GM21786 (cell line): ENCODE data around the gene HYAL2.

Experiments used
- ATAC-seq: cut with Tn5 transposase; IDR thresholded peaks from one replicate; pipeline ENCODE4 v1.9.1; 2021; ENCODE audit not compliant: unreplicated experiment

HYAL2 gene

GRCh38 chr3:50322386-50323091, at the start of gene HYAL2:
TSS of gene HYAL2 (minus strand) at chr3:50322745. CDS start at chr3:50320489, 2,256 bp downstream.
- ATAC-seq = no peak

DNA sequence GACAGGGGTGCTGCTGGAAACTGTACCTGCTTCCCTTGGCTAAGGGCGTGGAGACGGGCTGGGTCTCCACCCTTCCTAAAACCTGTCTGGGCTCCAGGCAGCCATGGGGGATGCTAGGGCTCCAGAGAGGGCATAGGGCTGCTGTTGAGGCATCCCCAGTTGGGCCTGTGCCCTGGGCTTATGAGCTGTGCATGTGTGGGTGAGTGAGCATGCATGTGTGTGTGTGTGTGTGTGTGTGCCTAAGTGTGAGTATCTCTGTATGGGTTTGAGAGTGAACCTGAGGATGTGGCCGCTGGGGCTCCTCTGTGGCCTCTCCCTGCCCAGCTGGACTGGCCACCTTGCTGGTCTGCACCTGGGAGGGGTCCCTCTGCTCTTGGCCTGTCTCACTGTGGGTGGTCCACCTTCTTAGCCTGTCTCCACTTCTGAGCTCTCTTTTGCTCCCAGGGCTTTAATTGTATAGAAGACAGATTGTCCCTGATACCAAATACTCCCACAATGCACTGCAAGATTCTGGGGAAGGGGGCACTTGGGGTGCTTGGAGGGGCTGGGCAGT, 48.7 kb upstream of the HYAL2 start:
- no peak for ATAC-seq

- no peak for ATAC-seq
Observed at GRCh38 chr3:50370594-50370993, 48.0 kb upstream of the HYAL2 start.

DNA sequence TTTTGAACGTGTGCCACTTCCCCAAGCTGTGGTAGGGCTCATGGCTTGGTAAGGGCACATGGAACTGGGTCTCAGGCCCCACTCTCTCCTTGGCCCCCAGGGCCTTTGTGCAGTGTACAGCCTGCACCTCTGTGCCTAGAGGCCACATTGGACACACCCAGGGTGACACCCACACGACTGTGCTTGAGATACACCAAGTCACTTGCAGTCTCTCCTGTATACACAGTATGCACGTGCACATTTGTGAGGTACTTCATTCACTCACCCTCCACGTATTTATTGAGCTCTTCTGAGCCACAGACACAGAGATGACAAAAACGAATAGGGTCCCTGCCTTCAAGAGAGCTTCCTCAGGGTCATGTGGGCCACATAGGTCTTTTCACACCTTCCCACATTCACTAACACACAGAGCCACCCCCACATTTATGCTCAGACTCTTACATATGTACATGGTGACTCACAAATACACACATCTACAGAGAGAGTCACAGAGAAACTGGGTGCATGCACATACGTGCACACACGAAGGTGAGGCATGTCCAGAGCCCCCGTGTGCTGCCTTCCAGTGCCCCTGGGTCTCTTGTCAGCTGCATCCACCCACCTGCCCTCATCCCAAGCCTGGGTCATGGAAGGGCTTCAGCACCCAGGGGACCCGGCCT, 46.6 kb upstream of the HYAL2 start:
- no peak for ATAC-seq

GRCh38 chr3:50365842-50366220, 43.3 kb upstream of the HYAL2 start:
- ATAC-seq = no peak

GRCh38 chr3:50365080-50365841, 42.7 kb upstream of the HYAL2 start:
- peak; percentile 87 for ATAC-seq

- no peak for ATAC-seq
Observed at GRCh38 chr3:50364573-50365079, 42.1 kb upstream of the HYAL2 start.

DNA sequence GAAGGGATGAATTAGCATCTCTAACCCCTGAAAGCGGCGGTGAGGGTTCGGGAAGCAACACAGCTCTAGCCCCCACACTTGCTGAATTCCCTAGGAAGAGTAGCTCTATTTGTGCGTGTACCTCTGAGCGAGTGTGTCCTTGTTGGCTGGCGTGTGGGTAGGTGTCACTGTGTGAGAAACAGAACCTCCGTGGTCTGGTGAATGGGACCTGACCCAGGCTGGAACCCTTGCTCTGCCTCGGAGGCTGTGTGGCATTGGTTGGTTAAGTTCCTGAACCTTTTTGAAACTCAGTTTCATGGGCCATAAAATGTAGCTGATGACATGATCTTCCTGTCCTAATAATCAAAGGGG, 37.2 kb upstream of the HYAL2 start:
- no peak for ATAC-seq

DNA sequence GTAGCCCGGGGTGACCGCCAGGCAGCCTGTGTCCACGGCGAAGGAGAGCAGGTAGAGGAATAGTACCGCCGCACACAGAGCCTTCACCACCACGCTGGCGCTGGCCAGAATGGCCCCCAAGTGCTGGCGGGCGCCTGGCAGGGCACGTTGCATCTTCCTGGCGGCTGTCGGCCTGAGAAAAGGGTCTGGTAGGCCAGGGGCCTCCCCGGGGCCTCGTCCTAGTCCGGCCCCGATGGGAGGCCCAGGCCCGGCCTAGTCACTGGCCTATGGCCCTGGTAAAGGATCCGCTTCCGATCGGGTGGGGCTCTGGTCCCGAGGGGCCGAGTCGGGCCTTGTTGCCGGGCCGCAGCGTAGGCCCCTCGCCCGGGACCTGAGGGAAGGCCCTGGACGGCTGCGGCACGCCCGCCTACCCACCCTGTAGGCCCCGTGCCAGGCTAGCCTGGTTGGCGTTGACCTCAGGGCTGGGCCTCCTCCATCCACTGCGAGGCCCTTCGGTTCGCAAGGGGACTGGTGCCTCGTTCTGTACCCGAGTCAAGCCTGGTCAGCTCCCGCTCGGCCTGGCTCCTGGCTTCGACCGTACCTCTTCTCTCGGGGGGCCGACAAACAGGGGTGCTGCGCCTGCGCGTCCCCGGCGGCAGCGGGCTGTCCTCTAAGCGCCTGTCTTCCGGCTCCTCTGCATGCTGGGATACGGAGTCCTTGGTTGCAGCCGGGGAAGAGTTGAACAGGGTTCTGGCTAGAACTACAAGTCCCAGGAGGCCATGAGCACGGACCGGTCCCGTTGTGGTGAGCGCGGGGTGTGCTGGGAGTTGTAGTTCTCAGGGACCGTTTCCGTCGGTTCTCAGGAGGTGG, 36.6 kb upstream of the HYAL2 start, which contains the start of gene TMEM115:
TMEM115 (minus strand) TSS at position 611 of the 849 bp plus-strand sequence; CDS start at position 153, 458 bp downstream.
- peak; percentile 99 for ATAC-seq

- no peak for ATAC-seq
Observed at GRCh38 chr3:50358355-50358910, 35.9 kb upstream of the HYAL2 start.

DNA sequence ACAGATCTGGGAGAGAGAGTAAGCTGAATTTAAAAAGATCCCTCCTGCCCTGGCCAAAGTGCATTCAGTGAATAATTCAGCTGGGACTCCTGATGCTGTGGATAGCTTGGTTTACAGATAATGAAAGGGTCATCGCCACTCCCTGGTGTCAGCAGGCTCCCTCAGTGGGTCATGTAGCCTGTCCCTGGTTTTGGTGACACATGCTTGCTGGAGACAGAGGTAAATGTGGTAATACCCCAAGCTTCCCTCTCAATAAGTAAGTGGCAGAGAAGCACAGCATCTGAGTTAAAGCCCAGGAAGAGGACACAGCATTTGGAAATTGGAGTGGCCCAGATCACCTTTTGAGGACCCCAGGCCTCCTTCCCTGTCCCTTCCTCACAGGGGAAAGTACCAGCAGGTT, 34.9 kb upstream of the HYAL2 start:
- ATAC-seq = no peak

GRCh38 chr3:50356553-50356952, 34.0 kb upstream of the HYAL2 start:
- ATAC-seq = no peak

DNA sequence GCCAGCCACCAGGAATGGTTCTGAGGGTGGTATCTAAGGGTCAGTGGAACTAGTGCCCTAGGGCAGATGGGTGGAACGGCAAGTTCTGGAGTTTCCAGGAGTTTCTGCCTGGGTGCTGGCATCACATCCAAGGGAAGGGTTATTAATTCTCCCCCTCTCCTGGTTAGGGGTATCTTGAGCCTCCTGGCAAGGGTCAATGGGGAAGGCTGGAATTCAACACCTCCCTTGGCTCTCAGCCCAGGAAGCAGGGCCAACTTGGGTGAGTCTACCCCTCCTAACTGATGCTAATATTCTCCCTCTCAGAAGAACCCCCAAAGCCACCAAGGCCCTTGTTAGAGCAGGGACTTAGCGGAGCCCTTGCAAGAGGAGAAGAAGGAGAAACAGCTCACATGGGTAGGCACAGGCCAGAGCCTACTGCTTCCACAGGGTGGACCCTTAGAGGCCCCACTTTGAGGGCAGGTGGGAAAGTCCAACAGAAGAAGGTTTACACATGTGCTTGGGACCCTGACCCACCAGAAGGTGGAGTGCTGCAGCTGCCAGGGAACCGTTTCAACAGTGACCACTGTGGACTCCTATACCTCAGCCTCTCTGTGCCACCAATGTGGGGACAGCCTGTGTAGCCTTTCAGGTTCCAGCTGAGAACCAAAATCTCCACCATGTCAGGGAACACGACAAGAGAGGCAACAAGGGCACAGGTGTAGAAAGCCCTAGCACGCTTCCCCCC, 33.4 kb upstream of the HYAL2 start:
- ATAC-seq = no peak

DNA sequence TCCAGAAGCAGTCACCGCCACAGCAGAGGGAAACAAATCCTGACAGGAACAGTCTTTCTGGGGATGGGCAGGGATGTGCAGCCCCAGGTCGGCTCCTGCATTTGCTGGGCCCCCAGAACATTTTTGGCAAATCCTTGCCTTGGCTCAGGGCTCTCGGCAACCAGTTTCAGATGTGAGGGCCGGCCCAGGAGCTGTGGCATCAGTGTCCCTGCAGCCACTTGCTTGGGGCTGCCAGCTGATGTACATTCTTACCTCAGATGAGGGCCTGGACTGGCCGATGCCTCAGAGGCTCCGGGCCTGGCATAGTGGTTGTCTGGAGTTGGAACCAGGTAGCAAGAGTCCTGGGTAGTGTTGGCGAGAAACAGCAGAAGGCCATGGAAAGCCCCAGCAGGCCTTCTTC, 32.3 kb upstream of the HYAL2 start:
- ATAC-seq = no peak

DNA sequence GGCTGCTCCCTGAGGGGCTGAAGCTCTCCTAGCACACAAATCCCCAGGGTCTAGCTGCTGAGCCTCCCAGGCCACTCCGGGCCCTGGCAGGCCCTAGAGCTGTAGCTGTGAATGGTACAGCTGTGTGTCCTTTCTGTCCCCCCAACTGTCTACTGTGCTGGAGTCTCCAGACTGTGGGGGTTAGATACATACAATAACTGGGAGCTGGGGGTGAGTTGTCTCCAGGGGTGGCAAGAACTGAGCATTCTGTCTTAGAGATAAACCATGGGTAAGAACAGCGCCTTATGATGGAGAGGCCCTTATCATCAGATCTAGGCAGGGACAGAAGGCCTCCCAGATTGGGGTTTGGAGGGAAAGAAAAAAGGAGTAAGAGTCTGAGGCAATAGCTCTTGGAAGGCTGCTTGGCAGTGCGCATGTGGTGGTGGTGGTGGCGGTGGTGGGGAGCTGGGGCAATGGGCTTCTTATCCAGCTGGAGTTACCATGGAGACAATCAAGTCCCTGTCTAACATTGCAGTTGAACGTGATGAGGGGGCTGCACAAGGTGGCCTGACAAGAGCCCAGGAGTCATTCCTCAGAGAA, 31.7 kb upstream of the HYAL2 start:
- ATAC-seq = no peak

GRCh38 chr3:50353245-50354004, 30.9 kb upstream of the HYAL2 start:
- ATAC-seq = no peak

DNA sequence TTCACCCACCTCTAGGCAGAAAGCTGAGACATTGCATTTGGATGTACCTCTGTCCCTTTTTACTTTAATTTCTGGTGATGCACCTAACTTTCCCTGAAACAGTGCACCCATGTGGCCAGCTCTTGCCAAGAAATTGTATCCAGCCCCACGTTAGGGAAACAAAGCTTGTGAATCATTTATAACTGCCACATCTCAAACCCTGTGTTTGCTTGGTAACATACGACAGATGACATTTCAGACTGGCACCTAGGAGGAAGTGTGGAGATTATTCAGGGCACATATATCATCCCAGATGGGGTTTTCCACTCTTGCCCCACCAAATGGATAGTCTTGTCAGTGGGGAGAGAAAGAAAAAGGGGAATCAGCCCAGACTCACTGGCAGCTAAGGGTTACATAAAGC, 30.2 kb upstream of the HYAL2 start:
- no peak for ATAC-seq

DNA sequence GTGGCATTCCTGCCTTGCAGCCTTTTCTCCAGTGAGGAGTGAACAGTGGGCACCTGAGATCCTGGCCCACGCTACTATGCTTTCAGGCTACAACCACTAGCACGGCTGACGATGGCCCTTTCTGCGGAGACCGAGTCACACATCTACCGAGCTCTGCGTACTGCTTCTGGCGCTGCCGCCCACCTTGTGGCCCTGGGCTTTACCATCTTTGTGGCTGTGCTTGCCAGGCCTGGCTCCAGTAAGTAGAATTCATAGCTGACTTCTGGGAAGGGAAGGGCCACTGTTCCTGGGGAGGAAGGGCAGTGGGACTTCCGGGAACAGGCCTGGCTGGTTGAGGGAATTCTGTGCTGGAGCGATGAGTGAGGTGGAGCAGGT, 28.8 kb upstream of the HYAL2 start:
- ATAC-seq = no peak
